ENCODE results near the gene HDHD3.

DNA sequence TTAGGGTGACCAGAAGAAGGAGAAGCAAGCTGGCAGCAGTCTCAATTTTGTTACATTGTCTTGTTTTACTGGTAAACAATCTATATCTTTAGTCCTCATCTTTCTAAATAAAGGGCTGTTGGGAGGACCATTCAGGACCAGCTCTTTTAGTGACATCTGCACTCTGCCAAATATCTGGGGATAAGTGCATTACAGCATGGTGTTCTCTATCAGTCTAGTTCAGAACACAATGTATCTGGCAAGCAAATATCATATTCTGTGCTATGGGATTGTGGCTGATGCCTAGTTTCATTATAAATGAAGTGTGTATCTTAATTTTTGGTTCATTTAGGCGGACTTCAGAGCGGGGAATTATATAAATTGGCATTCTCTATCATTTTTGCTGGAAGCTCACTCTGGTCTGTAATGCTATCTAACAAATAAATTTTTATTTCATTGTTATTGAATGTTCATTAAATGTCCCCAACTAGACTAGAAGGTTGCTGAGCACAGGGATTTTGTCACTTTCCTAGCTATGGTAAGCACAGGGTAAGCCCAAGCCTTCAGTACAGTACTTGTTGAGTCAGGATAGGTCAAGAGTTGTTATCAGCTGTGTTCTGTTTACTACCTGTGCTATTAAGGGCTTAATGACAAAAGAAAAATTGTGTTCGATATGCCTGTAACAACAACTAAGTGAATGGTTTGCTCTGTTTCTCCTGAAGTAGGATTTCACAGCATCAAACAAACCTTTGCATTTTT is 48.6 kb downstream of the HDHD3 start:
- TF ChIP-seq, protein P1, sequence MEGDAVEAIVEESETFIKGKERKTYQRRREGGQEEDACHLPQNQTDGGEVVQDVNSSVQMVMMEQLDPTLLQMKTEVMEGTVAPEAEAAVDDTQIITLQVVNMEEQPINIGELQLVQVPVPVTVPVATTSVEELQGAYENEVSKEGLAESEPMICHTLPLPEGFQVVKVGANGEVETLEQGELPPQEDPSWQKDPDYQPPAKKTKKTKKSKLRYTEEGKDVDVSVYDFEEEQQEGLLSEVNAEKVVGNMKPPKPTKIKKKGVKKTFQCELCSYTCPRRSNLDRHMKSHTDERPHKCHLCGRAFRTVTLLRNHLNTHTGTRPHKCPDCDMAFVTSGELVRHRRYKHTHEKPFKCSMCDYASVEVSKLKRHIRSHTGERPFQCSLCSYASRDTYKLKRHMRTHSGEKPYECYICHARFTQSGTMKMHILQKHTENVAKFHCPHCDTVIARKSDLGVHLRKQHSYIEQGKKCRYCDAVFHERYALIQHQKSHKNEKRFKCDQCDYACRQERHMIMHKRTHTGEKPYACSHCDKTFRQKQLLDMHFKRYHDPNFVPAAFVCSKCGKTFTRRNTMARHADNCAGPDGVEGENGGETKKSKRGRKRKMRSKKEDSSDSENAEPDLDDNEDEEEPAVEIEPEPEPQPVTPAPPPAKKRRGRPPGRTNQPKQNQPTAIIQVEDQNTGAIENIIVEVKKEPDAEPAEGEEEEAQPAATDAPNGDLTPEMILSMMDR (IDR thresholded peaks at IDR 0.05), result no peak
- TF ChIP-seq POLR2A (IDR thresholded peaks at IDR 0.05), result no peak
